Small intestine (tissue), 7 donors: ENCODE measurements around the gene RNLS. TPM values are rescaled to one million over a fixed set of nuclear protein-coding genes. Genes with fewer than 3 reads are reported as not detected.

Source experiments
- DNase-seq, 2 donors: peaks; one replicate each; pipeline versions ENCODE4 v3.0.0 to v3.0.0-alpha.2; 2013
- FAIRE-seq: peaks from 2 replicates; lab custom pipeline; 2012; peaks lifted over from hg19 to GRCh38; lab: Jason Lieb, UNC
- H3K27ac ChIP-seq, 3 donors: one replicate each; pipeline ENCODE4 v1.5.1; 2013; ENCODE audit warnings: low read length in 2 of 3, mild to moderate bottlenecking in 2 of 3, control low read depth in 1 of 3, inconsistent platforms in 1 of 3, low read depth in 1 of 3, moderate library complexity in 1 of 3
- H3K27me3 ChIP-seq, 3 donors: one replicate each; pipeline ENCODE4 v1.6.1; 2013; ENCODE audit warnings: low read length in 3 of 3, inconsistent platforms in 1 of 3; ENCODE audit not compliant: control insufficient read depth in 3 of 3, insufficient read depth in 3 of 3
- H3K36me3 ChIP-seq, 3 donors: one replicate each; pipeline ENCODE4 v1.6.1; 2013; ENCODE audit warnings: low read length in 3 of 3, inconsistent platforms in 1 of 3, low read depth in 1 of 3, mild to moderate bottlenecking in 1 of 3, moderate library complexity in 1 of 3; ENCODE audit not compliant: control insufficient read depth in 3 of 3, insufficient read depth in 2 of 3
- H3K4me1 ChIP-seq, 3 donors: one replicate each; pipeline ENCODE4 v1.6.1; 2013; ENCODE audit warnings: low read length in 2 of 3, inconsistent platforms in 1 of 3, low read depth in 1 of 3, mild to moderate bottlenecking in 1 of 3, moderate library complexity in 1 of 3; ENCODE audit not compliant: control insufficient read depth in 3 of 3, insufficient read depth in 2 of 3
- H3K4me3 ChIP-seq, 3 donors: one replicate each; pipeline ENCODE4 v1.5.1; 2013; ENCODE audit warnings: low read length in 3 of 3, control low read depth in 1 of 3, inconsistent platforms in 1 of 3, low read depth in 1 of 3, mild to moderate bottlenecking in 1 of 3, moderate library complexity in 1 of 3
- H3K9me3 ChIP-seq, 2 donors: one replicate each; pipeline ENCODE4 v1.6.1; 2013; ENCODE audit warnings: low read depth in 1 of 2, low read length in 1 of 2; ENCODE audit not compliant: control insufficient read depth in 2 of 2, insufficient read depth in 1 of 2
- WGBS, 3 donors: extraction: QIAGEN DNeasy Blood & Tissue Kit; methylation state at CpG; one replicate each; pipeline ENCODE4 v1.1.7; 2013; 5-methylcytosine and 5-hydroxymethylcytosine counted together
- polyA plus RNA-seq, 4 donors: library from polyadenylated mRNA; stranded (reverse) in 3 of 4; unstranded in 1 of 4; fragments of 200-250 nt in 3 of 4; fragments of 120-200 nt in 1 of 4; gene quantifications; one replicate each; pipeline versions ENCODE4 v1.2.1 to v1.2.3, GENCODE V29; 2013
- donor health status: healthy with polysubstance abuse.
- donor health status: control.
- donor health status: control.
- donor health status: Bipolar disorder and iron deficiency.
- donor health status: healthy.

Gene RNLS
- polyA plus RNA-seq, 4 donors: 8.6 to 24.0 (median 12.8) TPM

DNA sequence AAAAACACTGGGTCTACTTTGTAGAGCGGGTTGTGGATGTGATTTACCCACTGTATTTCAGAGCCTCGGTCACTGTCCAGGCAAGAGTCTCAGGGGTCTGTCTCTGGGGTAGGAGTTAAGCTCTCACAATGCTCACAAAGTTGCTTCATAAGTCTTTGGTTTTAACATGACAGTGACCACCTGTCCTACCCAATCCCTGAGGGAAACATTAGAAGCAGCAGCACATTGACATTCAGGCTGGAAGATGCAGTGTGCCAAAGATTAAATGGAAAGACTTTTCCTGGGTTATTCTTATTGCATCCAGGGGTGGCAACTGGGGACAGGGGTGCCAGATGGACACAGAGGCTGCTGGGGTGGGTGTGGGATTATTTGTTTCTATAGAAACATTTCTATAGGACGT, 330.0 kb downstream of the RNLS start:
- DNase-seq (no peak), FAIRE-seq (no peak)
- 88 to 89% (median 89%) methylated on average over 3 of the region's 3 CpGs for WGBS, 3 donors
- H3K9me3 ChIP-seq: no peaks in the 10 kb centered on the region
- H3K4me3 ChIP-seq: no peak overlapping the region
- peaks cover 0 to 7% (median 0%) of the 10 kb centered on the region in 3 donors for H3K4me1 ChIP-seq
- no peak overlapping the region for H3K27ac ChIP-seq
- H3K27me3 ChIP-seq: no peaks in the 10 kb centered on the region
- no peaks in the 10 kb centered on the region for H3K36me3 ChIP-seq

DNA sequence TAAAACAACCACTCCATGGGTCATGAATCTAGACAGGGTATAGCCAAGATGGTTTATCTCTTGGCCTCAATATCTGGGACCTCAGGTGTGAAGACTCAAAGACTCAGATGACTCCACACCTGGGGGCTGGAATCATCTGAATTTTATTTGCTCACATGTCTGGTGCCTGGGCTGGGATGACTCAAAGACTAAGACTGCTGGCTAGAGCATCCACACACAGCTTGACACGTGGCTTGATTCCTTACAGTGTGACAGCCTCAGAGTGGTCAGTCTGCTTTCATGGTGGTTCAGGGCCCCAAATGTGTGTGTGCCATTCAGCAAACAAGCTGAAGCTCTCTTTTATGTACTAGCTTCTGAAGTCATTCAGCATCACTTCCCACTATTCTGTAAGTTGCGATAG, 333.7 kb downstream of the RNLS start:
- Histone ChIP-seq H3K27ac (no peak overlapping the region), H3K36me3 (no peaks in the 10 kb centered on the region), H3K27me3 (no peaks in the 10 kb centered on the region), H3K9me3 (no peaks in the 10 kb centered on the region), H3K4me1 (peaks cover 0 to 5% (median 2%) of the 10 kb centered on the region in 3 donors), H3K4me3 (no peak overlapping the region)
- FAIRE-seq (no peak), DNase-seq (no peak)
- WGBS, 3 donors: 96 to 100% (median 97%) methylated on average over 2 of the region's 2 CpGs

DNA sequence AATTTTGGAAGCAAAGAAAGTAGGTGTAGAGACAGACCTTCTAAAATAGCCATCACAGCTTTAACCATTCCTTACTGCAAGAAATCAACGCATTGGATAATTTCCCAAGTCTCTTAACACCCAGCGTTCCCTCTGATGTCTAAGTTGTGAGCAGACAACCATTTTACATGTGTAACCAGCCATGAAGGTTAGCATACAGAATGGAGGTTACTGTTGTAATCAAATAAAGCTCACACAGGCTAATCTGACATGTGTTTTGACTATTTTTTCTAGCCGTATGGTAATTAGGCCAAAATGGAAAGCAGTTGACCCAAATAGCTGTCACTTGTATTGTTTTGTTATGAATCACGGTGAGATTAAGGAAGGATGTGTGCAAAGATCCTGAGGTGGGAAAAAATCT, 336.4 kb downstream of the RNLS start:
- FAIRE-seq: no peak
- DNase-seq: no peak
- whole genome bisulfite sequencing, 3 donors: 85 to 92% (median 89%) methylated on average over 4 of the region's 4 CpGs

DNA sequence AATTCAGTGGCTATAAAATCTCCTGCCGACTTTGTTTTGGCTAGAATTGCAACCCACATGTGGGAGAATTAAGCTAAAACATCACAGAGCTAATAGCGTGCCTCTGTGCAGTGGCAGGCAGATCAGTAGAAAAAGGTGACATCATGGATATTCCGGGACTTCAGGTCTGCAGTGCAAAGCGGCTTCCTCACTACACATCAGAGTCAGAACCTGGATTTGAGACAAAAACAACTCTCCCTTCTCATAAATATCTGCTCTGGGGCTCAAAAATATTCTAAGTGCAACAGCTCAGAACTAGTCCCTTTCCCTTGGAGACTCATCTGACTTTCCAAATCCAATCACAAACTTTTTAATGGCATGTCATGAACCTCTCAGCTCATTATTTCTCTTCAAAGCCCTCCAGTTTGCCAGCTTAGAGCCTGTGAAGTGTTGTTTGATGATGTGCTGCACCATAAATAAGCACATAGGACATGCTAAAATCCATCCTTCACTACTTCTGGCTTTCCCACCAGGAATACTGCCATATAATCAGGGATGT, 337.1 kb downstream of the RNLS start:
- 41 to 57% (median 53%) methylated on average over 4 of the region's 4 CpGs for WGBS, 3 donors
- no peak overlapping the region for H3K4me3 ChIP-seq

More for the DNA sequence above, 336.4 kb downstream of the RNLS start:
- H3K27ac ChIP-seq: no peak overlapping the region
- H3K27me3 ChIP-seq: no peaks in the 10 kb centered on the region
- no peak overlapping the region for H3K4me3 ChIP-seq
- H3K9me3 ChIP-seq: no peaks in the 10 kb centered on the region
- H3K36me3 ChIP-seq: no peaks in the 10 kb centered on the region
- H3K4me1 ChIP-seq: peaks cover 2 to 18% (median 13%) of the 10 kb centered on the region in 3 donors

DNA sequence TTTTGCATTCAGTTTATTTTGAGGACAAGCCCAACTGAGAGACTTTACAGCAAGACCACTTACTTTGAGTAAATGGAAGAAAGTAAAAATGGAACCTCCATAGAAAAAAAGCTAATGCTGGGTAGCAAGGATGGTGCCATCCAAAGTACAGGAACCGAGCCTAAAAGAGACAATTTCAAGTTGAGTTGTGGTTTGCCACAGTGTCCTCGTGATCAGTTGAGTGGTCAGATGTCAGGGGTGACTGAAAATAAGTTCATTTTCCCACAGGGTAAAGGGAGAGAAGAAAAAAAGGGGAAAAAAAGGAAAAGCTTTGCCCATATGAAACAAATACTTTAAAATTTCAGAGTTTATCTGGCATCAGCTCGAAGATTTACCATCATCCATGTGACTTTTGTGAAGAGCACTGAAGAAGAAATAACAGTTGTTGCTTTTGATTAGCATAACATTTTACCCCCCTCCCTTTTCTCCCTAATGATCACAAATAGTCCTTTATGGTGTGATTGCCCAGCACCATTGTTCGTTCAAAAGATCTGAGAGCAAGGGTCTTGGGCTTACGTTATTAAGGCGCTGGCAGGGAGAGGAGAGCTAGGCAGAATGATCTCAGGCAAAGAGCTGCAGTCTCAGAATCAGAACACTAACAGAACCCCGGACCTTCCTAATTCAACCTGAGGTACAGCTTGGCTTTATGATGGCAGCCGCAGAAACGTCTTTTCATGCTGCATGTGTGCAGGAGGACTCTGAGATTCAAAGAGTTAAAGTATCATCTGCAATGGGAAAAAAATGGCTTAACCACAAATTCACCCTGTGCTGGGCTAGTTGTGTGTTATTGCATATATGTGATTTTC, 338.1 kb downstream of the RNLS start:
- peaks cover 2 to 20% (median 13%) of the 10 kb centered on the region in 3 donors for H3K4me1 ChIP-seq
- DNase-seq: no peak
- no peak for FAIRE-seq
- WGBS, 3 donors: 85 to 89% (median 86%) methylated on average over 9 of the region's 9 CpGs
- no peaks in the 10 kb centered on the region for H3K36me3 ChIP-seq
- H3K9me3 ChIP-seq: no peaks in the 10 kb centered on the region
- no peak overlapping the region for H3K4me3 ChIP-seq
- no peak overlapping the region for H3K27ac ChIP-seq
- H3K27me3 ChIP-seq: no peaks in the 10 kb centered on the region

More for the DNA sequence above, 337.1 kb downstream of the RNLS start:
- Histone ChIP-seq H3K36me3 (no peaks in the 10 kb centered on the region), H3K4me1 (peaks cover 2 to 20% (median 13%) of the 10 kb centered on the region in 3 donors), H3K27ac (no peak overlapping the region), H3K27me3 (no peaks in the 10 kb centered on the region), H3K9me3 (no peaks in the 10 kb centered on the region)
- DNase-seq (no peak), FAIRE-seq (no peak)

DNA sequence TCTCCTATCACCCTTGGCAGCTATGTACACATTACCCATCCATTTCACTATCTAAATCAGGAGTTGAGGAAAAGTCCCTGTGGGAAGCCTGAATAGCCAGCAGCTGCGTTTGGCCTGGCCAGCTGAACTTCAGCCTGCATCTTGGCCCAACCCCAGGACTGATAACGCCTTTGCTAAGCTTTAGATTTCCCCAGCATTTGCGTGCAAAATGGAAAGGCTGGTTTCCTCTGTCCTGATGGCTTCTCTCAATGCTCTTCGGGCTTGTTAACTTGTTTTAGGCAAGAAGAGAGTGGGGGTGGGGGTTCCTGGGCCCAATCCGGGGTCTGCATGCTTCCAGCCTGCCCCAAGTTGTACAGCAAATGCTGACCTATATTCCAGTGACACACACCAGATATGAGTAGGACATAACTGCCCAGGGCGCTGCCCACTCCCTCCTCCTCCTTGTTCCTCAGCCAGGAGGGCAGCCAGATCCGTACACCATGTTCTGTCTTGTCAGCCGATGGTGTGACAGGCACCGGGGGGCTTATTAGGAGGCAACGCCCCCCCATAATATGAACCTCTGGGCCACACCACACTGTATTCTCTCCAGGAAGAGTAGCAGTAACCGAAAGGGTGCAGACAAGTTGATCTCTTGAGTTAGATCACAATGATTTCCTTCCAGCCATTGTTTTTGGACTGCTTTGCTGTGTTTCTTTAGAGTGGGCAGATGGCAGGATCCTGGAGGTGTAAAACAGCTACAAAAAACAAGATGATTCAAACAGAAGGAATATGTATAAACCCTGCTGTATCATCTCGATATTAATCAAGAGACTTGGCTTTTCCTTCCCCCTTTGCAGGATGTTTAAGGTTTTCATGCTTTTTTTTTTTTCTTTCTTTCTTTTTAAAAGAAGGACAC, 339.0 kb downstream of the RNLS start:
- WGBS, 3 donors: 22 to 46% (median 35%) methylated on average over 12 of the region's 12 CpGs
- peak overlapping the region in 2 of 3 donors; percentile 6 to 43 for H3K27ac ChIP-seq
- FAIRE-seq (no peak), DNase-seq (peak; percentile 67 to 88)
- H3K4me3 ChIP-seq: no peak overlapping the region
- H3K9me3 ChIP-seq: no peaks in the 10 kb centered on the region
- H3K4me1 ChIP-seq: peaks cover 2 to 20% (median 13%) of the 10 kb centered on the region in 3 donors
- H3K27me3 ChIP-seq: no peaks in the 10 kb centered on the region
- H3K36me3 ChIP-seq: no peaks in the 10 kb centered on the region

DNA sequence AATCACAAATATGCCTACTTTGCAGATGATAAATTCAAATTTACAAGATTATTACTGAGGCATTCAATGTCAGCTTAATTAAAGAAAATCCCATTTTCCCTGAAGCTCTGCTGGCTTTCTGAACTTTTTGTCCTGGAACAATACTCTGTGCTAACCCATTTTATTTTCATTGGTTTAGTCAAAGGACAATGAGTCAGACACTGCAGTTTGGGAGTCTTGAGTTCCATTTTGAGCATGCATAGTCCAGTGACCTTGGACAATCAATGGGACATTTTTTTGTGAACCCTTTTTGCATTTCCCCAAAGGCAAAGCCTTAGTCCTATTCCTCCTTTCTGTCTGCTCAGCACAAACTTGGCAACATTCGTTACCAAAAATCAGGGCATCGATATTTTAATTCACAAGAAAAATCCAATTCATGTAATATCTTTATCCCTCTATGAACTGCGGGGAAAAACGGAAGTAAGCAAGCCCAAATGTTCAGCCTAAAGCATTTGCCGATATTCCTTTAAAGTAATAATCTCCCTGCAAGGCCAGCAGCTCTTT, 339.8 kb downstream of the RNLS start:
- no peak for FAIRE-seq
- 22 to 51% (median 29%) methylated on average over 5 of the region's 5 CpGs for WGBS, 3 donors
- H3K36me3 ChIP-seq: no peaks in the 10 kb centered on the region

DNA sequence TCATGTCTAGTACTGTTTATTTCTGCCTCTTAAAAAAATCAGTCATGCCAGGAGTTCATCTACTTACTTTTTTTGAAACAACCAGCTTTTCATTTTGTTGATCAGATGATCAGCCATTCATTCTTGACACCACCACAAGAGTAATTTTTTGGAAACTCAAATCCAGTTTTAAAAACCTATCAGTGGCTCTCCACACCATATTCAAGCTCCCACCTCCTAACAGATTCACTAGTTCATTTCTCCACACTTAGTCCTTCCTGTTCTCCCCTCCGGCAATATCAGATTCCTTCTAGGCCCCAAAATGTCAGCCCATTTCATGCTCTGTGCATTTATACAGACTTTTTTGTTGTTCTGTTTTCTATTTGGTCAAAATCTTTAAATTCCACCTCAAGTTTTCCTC, 341.6 kb downstream of the RNLS start:
- DNase-seq (no peak), FAIRE-seq (no peak)
- Histone ChIP-seq H3K36me3 (no peaks in the 10 kb centered on the region), H3K9me3 (no peaks in the 10 kb centered on the region), H3K27ac (no peak overlapping the region), H3K27me3 (no peaks in the 10 kb centered on the region), H3K4me3 (no peak overlapping the region), H3K4me1 (peaks cover 2 to 24% (median 13%) of the 10 kb centered on the region in 3 donors)
- 92 to 94% (median 94%) methylated on average over 1 of the region's 1 CpG for WGBS, 3 donors

More for the DNA sequence above, 339.8 kb downstream of the RNLS start:
- peak in 1 of 2 donors; percentile 24 for DNase-seq
- H3K4me1 ChIP-seq: peaks cover 2 to 24% (median 13%) of the 10 kb centered on the region in 3 donors
- peak overlapping the region in 2 of 3 donors; percentile 6 to 43 for H3K27ac ChIP-seq
- H3K9me3 ChIP-seq: no peaks in the 10 kb centered on the region
- no peak overlapping the region for H3K4me3 ChIP-seq
- no peaks in the 10 kb centered on the region for H3K27me3 ChIP-seq
